ENCODE results near the gene SYPL1. TPM values are rescaled to one million over a fixed set of nuclear protein-coding genes. Genes with fewer than 3 reads are reported as not detected.

The SYPL1 gene
- total RNA-seq, 1 experiment from 2014 or later = 30.7 TPM

DNA sequence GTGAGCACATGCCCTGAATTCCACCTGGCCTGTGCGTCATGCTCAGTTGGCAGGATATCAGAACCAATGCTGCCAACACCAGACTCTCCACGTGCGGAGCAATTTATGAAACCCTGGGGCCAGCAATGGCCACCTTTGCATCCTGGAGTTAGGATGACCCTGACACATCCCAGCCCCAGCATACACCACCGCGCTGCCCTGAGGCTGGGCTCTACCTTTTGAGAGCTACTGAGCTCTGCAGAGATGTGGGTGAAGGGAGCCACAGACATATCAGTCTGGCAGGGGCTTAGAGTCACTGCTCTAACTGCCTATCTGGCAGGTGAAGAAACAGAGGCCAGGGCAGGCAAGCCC is 41.9 kb downstream of the SYPL1 start:
- no peak for DNase-seq
- H3K4me3 ChIP-seq (ENCODE audit: insufficient read depth, low read depth, low read length) = no peak overlapping the region
- no peaks in the 10 kb centered on the region for H3K27me3 ChIP-seq (ENCODE audit: control insufficient read depth, insufficient read depth, low read length)
- H3K36me3 ChIP-seq (replicated peaks; ENCODE audit: control insufficient read depth, insufficient read depth, low read length) = no peaks in the 10 kb centered on the region

GRCh38 chr7:106069471-106070200 is 42.5 kb downstream of the SYPL1 start:
- H3K27me3 ChIP-seq (ENCODE audit: control insufficient read depth, insufficient read depth, low read length) = no peaks in the 10 kb centered on the region
- H3K36me3 ChIP-seq (replicated peaks; ENCODE audit: control insufficient read depth, insufficient read depth, low read length) = no peaks in the 10 kb centered on the region
- DNase-seq = peak; percentile 15
- H3K4me3 ChIP-seq (ENCODE audit: insufficient read depth, low read depth, low read length) = no peak overlapping the region

- peak; percentile 5 for DNase-seq
- Histone ChIP-seq H3K36me3 (replicated peaks; ENCODE audit: control insufficient read depth, insufficient read depth, low read length) (no peaks in the 10 kb centered on the region), H3K4me3 (ENCODE audit: insufficient read depth, low read depth, low read length) (no peak overlapping the region)
Observed at GRCh38 chr7:106068986-106069385, 43.1 kb downstream of the SYPL1 start.

GRCh38 chr7:106068538-106068961 is 43.6 kb downstream of the SYPL1 start:
- DNase-seq = peak; percentile 8
- no peak overlapping the region for H3K4me3 ChIP-seq (ENCODE audit: insufficient read depth, low read depth, low read length)
- H3K36me3 ChIP-seq (replicated peaks; ENCODE audit: control insufficient read depth, insufficient read depth, low read length) = no peaks in the 10 kb centered on the region
- H3K27me3 ChIP-seq (ENCODE audit: control insufficient read depth, insufficient read depth, low read length) = no peaks in the 10 kb centered on the region

More at GRCh38 chr7:106068986-106069385, 43.1 kb downstream of the SYPL1 start:
- H3K27me3 ChIP-seq (ENCODE audit: control insufficient read depth, insufficient read depth, low read length) = no peaks in the 10 kb centered on the region

- H3K27me3 ChIP-seq (ENCODE audit: control insufficient read depth, insufficient read depth, low read length) = no peaks in the 10 kb centered on the region
- no peak for DNase-seq
- no peaks in the 10 kb centered on the region for H3K36me3 ChIP-seq (replicated peaks; ENCODE audit: control insufficient read depth, insufficient read depth, low read length)
- no peak overlapping the region for H3K4me3 ChIP-seq (ENCODE audit: insufficient read depth, low read depth, low read length)
Observed at GRCh38 chr7:106067678-106068077, 44.4 kb downstream of the SYPL1 start.

GRCh38 chr7:106065575-106066500 is 46.3 kb downstream of the SYPL1 start:
- no peaks in the 10 kb centered on the region for H3K36me3 ChIP-seq (replicated peaks; ENCODE audit: control insufficient read depth, insufficient read depth, low read length)
- H3K4me3 ChIP-seq (ENCODE audit: insufficient read depth, low read depth, low read length) = no peak overlapping the region
- DNase-seq = peak; percentile 67
- no peaks in the 10 kb centered on the region for H3K27me3 ChIP-seq (ENCODE audit: control insufficient read depth, insufficient read depth, low read length)

DNA sequence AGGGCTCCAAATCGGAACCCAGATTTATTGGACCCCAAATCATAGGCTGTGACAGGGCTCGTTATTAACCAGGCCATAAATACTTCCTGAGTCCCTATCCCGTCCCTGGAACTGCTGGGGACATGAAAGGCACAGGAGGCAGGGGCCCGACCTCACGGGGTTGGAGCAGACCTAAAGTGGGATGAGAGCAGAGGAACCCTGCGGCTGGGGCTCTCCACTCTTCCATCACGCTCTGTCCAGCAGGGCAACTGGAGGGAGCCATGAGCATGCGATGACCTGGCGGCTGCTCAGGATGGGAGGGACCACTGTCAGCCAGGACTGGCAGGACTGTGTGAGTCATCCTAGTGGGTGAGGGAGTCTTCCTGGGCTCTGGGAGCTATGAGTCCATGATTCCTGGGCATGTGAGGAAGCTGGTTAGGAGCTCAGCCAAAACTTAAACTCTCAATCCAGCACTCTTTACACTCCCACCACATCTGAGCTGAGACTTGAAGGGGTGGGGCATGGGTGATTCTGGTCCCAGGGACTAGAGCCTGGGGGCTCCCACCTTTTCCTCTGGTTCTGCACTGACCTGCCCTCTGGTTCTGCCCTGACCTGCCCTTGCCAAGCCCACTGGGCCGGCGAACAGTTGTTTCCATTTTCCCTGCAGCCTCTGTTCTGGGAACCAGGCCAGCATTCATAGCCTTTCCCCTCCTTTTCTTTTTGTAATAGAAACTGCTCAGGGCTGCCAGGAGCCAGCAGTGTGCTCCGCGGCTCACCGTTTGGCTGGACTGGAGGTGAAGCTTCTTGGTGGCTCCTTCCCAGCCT is 47.1 kb downstream of the SYPL1 start:
- DNase-seq = peak; percentile 53
- H3K4me3 ChIP-seq (ENCODE audit: insufficient read depth, low read depth, low read length) = no peak overlapping the region
- H3K36me3 ChIP-seq (replicated peaks; ENCODE audit: control insufficient read depth, insufficient read depth, low read length) = no peaks in the 10 kb centered on the region
- no peaks in the 10 kb centered on the region for H3K27me3 ChIP-seq (ENCODE audit: control insufficient read depth, insufficient read depth, low read length)

- Histone ChIP-seq H3K4me3 (ENCODE audit: insufficient read depth, low read depth, low read length) (no peak overlapping the region), H3K36me3 (replicated peaks; ENCODE audit: control insufficient read depth, insufficient read depth, low read length) (no peaks in the 10 kb centered on the region), H3K27me3 (ENCODE audit: control insufficient read depth, insufficient read depth, low read length) (no peaks in the 10 kb centered on the region)
- DNase-seq = peak; percentile 26
Observed at GRCh38 chr7:106064316-106064715, 47.8 kb downstream of the SYPL1 start.

- Histone ChIP-seq H3K36me3 (replicated peaks; ENCODE audit: control insufficient read depth, insufficient read depth, low read length) (no peaks in the 10 kb centered on the region), H3K4me3 (ENCODE audit: insufficient read depth, low read depth, low read length) (no peak overlapping the region), H3K27me3 (ENCODE audit: control insufficient read depth, insufficient read depth, low read length) (no peaks in the 10 kb centered on the region)
- DNase-seq = peak; percentile 8
Observed at GRCh38 chr7:106063692-106064091, 48.4 kb downstream of the SYPL1 start.

GRCh38 chr7:106063024-106063423 is 49.1 kb downstream of the SYPL1 start:
- peak; percentile 6 for DNase-seq
- Histone ChIP-seq H3K36me3 (replicated peaks; ENCODE audit: control insufficient read depth, insufficient read depth, low read length) (no peaks in the 10 kb centered on the region), H3K27me3 (ENCODE audit: control insufficient read depth, insufficient read depth, low read length) (no peaks in the 10 kb centered on the region), H3K4me3 (ENCODE audit: insufficient read depth, low read depth, low read length) (no peak overlapping the region)

GRCh38 chr7:106062521-106062931 is 49.6 kb downstream of the SYPL1 start:
- H3K4me3 ChIP-seq (ENCODE audit: insufficient read depth, low read depth, low read length) = no peak overlapping the region
- DNase-seq = no peak
- H3K27me3 ChIP-seq (ENCODE audit: control insufficient read depth, insufficient read depth, low read length) = no peaks in the 10 kb centered on the region
- H3K36me3 ChIP-seq (replicated peaks; ENCODE audit: control insufficient read depth, insufficient read depth, low read length) = no peaks in the 10 kb centered on the region

DNA sequence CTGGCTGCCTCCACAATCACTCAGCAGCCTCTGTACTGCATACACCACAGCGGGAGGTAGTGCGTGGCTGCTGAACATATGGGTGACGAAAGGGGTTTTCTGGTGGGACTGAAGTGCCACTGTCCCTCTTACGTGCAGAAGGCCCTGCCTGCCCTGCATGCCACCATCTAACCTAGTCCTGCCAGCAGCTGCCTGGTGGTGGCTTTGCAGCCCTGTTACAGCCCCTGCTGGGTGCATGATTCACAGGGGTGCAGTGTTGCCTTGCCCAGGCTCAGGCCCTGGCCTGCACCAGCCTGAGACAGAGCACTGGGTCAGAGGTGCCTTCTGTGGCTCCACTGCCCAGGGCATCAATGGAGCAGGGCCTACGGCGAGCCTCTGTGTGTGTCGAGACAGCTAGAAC is 50.1 kb downstream of the SYPL1 start:
- H3K4me3 ChIP-seq (ENCODE audit: insufficient read depth, low read depth, low read length) = no peak overlapping the region
- peak; percentile 10 for DNase-seq
- H3K36me3 ChIP-seq (replicated peaks; ENCODE audit: control insufficient read depth, insufficient read depth, low read length) = no peaks in the 10 kb centered on the region
- no peaks in the 10 kb centered on the region for H3K27me3 ChIP-seq (ENCODE audit: control insufficient read depth, insufficient read depth, low read length)

DNA sequence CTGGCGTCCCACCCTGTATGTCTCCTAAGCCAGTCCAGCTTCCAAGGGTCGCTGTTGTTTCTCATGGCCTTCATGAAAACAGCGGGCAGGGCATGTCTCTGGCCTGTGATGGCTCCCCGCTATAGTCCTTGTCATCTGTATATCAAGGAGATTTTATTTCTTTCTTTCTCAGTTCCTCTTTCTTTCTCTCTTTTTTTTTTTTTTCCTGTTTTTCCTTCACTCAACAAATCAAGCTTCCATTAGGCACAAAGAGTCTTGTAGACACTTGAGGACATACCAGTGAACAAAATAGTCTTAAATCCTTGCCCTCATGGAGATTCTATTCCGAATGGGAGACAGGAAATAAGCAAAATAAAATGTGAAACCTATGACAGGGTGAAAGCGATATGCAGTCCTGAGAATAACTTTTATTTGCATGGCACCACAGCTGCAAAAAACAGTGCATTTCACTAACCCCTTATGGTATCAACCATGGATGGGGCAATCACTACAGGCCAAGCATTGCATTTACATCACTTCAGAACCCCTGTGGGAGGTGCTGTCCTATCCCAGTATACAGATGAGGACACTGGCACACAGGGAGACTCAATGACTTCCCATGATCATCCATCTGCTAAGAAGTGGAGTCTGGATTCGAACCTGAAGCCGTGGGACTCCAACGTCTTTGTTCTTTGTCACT is 50.7 kb downstream of the SYPL1 start:
- Histone ChIP-seq H3K27me3 (ENCODE audit: control insufficient read depth, insufficient read depth, low read length) (no peaks in the 10 kb centered on the region), H3K4me3 (ENCODE audit: insufficient read depth, low read depth, low read length) (no peak overlapping the region), H3K36me3 (replicated peaks; ENCODE audit: control insufficient read depth, insufficient read depth, low read length) (no peaks in the 10 kb centered on the region)
- peak; percentile 9 for DNase-seq

DNA sequence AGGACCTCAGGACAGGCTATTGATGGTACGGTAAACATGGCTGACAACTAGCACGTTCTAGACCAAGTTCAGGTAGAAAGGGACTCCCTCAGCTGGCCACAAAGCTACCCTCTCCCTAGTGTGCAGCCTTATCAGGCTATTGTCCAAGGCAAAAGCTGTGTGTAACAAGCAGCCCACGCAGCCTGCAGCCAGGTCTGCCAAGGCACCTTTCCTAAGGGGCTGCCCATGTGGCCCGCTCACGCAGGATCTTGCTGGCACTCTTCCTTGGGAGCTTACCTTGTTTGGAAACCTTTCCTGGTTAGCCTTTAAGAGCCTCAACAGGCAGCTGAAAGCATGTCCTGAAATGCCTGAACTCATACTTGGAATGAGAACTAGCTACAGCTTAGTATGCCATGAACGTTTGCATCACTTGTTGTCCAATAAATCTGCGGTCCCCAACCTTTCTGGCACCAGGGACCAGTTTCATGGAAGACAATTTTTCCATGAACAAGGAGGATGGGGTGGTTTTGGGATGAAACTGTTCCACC is 51.7 kb downstream of the SYPL1 start:
- Histone ChIP-seq H3K36me3 (replicated peaks; ENCODE audit: control insufficient read depth, insufficient read depth, low read length) (no peaks in the 10 kb centered on the region), H3K4me3 (ENCODE audit: insufficient read depth, low read depth, low read length) (no peak overlapping the region), H3K27me3 (ENCODE audit: control insufficient read depth, insufficient read depth, low read length) (no peaks in the 10 kb centered on the region)
- peak; percentile 4 for DNase-seq
